ENCODE data around the gene ABLIM1. TPM values are rescaled to one million over a fixed set of nuclear protein-coding genes. Genes with fewer than 3 reads are reported as not detected.
A peak's percentile ranks its signal among the peaks of the same experiment; 100 is the strongest.

ABLIM1 gene
- total RNA-seq, 4 donors from 2014 or later: 56.9 to 108 (median 96.1) TPM

DNA sequence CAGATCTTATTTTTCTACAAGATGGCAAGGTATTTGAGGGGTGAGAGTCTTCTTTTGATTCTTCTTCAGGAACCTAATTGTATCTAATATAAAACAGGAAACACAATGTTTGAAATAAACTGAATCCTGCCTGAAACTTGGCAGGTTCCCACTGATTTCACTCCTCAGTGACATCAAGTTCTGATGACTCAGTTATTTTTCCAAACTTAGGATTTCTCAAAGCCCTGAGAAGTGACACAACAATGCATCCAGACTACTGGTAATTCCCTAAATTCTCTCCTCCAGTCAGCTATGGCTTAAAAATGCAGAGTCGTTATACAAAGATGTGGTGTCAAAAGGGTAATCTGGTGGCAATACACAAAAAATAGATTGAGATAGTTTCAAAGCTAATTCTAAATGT, 80.9 kb downstream of the ABLIM1 start:
- Histone ChIP-seq H3K9me3 (no peaks in the 10 kb centered on the region), H3K36me3 (no peaks in the 10 kb centered on the region), H3K27ac (no peak overlapping the region), H3K4me3 (no peak overlapping the region), H3K27me3 (no peaks in the 10 kb centered on the region), H3K4me1 (no peaks in the 10 kb centered on the region)
- intact Hi-C loops (cut with DNase I; ENCODE audit: low total_unique reads): no loop called here
- WGBS, 2 donors (ENCODE audit: low coverage in 1 of 2): 62 to 80% methylated on average over 1 of the region's 1 CpG
- TF ChIP-seq, protein P1, sequence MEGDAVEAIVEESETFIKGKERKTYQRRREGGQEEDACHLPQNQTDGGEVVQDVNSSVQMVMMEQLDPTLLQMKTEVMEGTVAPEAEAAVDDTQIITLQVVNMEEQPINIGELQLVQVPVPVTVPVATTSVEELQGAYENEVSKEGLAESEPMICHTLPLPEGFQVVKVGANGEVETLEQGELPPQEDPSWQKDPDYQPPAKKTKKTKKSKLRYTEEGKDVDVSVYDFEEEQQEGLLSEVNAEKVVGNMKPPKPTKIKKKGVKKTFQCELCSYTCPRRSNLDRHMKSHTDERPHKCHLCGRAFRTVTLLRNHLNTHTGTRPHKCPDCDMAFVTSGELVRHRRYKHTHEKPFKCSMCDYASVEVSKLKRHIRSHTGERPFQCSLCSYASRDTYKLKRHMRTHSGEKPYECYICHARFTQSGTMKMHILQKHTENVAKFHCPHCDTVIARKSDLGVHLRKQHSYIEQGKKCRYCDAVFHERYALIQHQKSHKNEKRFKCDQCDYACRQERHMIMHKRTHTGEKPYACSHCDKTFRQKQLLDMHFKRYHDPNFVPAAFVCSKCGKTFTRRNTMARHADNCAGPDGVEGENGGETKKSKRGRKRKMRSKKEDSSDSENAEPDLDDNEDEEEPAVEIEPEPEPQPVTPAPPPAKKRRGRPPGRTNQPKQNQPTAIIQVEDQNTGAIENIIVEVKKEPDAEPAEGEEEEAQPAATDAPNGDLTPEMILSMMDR (IDR thresholded peaks at IDR 0.05): no peak
- TF ChIP-seq EP300 (IDR thresholded peaks at IDR 0.05; ENCODE audit: low read depth) (no peak), POLR2A (IDR thresholded peaks at IDR 0.05) (no peak), POLR2AphosphoS5 (IDR thresholded peaks at IDR 0.05) (peak in 1 of 3 donors; percentile 6)
- in situ Hi-C loops (cut with MboI; ENCODE audit: low pct_ligation_motif_present in 1 of 4, low pct_unique_long_range_greater_than_20kb in 1 of 4, low sequenced_read_pairs in 3 of 4): no loop called here
- DNase-seq: no peak

DNA sequence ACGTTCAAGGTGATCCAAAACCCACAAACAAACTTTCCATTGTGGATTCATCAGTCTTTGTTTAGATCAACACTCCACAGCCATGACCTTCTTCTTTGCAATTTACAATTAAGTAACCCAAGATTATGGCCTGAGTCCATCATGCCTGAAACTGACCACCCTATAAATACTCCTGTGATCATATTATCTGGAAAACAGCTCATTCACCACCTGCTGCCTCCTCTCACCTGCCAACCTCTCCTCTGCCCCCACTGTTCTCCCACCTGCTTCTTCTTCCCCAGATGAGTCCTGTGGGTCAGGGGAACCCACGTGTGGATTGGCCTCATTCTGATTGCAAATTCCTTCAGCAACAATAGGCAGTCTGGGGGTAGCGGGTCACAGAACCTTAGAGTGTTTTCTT, 81.4 kb downstream of the ABLIM1 start:
- WGBS, 2 donors (ENCODE audit: low coverage in 1 of 2): 90 to 91% methylated on average over 1 to 3 of the region's 3 CpGs
- intact Hi-C loops (cut with DNase I; ENCODE audit: low total_unique reads): no loop called here
- Histone ChIP-seq H3K4me1 (peaks cover under 1 to 3% (median 3%) of the 10 kb centered on the region in 4 donors), H3K4me3 (no peak overlapping the region), H3K27ac (no peak overlapping the region), H3K36me3 (no peaks in the 10 kb centered on the region), H3K27me3 (no peaks in the 10 kb centered on the region), H3K9me3 (no peaks in the 10 kb centered on the region)
- in situ Hi-C loops (cut with MboI; ENCODE audit: low pct_ligation_motif_present in 1 of 4, low pct_unique_long_range_greater_than_20kb in 1 of 4, low sequenced_read_pairs in 3 of 4): no loop called here
- TF ChIP-seq EP300 (IDR thresholded peaks at IDR 0.05; ENCODE audit: low read depth) (no peak), POLR2A (IDR thresholded peaks at IDR 0.05) (no peak), POLR2AphosphoS5 (IDR thresholded peaks at IDR 0.05) (no peak)
- TF ChIP-seq, protein P1 (IDR thresholded peaks at IDR 0.05): no peak
- DNase-seq: no peak

DNA sequence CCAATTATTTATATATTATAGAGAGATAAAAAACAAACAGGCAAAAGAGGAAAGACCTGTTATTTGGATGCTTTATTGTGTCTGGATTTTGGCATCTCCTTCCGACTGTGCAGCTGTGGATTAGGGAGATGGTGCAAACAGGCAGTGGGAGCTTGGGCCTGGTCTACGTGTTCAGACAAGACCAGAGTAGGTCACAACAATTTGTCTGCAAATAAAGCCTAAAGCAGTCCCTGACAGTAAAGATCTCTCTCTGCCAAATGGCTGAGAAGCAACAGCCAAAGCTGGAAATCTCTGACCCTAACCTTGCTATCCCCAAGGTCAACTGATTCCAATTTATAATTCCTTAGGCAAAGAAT, 82.0 kb downstream of the ABLIM1 start:
- peaks cover 5 to 7% (median 7%) of the 10 kb centered on the region in 4 donors for H3K4me1 ChIP-seq
- H3K4me3 ChIP-seq: no peak overlapping the region
- DNase-seq: no peak
- no peak overlapping the region for H3K27ac ChIP-seq
- TF ChIP-seq, protein P1 (IDR thresholded peaks at IDR 0.05): no peak
- TF ChIP-seq POLR2A (IDR thresholded peaks at IDR 0.05): no peak
- TF ChIP-seq POLR2AphosphoS5 (IDR thresholded peaks at IDR 0.05): no peak
- no peak for TF ChIP-seq EP300 (IDR thresholded peaks at IDR 0.05; ENCODE audit: low read depth)
- intact Hi-C loops (cut with DNase I; ENCODE audit: low total_unique reads) (no loop called here), in situ Hi-C loops (cut with MboI; ENCODE audit: low pct_ligation_motif_present in 1 of 4, low pct_unique_long_range_greater_than_20kb in 1 of 4, low sequenced_read_pairs in 3 of 4) (no loop called here)
- H3K9me3 ChIP-seq: no peaks in the 10 kb centered on the region
- no peaks in the 10 kb centered on the region for H3K36me3 ChIP-seq
- no peaks in the 10 kb centered on the region for H3K27me3 ChIP-seq
- 81 to 100% methylated on average over 1 to 2 of the region's 2 CpGs for WGBS, 2 donors (ENCODE audit: low coverage in 1 of 2)

DNA sequence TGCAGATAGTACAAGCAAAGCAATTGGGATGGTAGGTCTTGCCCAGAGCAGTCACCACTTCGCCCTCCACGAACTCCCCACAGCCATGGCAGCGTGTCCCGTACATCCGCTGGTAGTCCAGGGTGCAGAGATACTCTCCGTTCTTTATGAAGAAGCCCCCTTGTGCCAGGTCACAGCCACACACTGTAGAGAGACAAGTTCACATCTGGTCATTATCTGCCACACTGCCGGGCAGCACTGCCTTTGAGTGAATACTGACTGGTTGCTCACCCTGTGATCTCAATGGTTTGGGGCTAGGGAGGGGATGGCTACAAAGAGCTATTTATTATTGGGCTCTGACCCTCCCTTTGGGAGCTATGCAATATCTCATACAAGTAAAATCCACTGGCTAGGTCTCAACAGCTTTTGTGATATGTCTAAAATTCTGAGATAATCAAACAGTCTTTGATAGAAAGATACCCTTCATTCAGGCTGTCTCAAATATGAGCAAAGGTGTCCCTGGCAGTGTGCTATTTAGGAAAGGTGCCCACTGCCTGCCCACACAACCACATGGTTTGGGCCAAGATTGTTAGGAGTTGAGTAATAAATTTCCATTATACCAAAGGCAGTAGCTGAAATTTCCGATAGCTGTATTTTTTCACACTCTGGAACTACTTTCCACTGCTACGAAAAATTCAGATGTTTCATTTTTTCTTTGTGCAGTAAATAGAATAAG, 82.5 kb downstream of the ABLIM1 start:
- in situ Hi-C loops (cut with MboI; ENCODE audit: low pct_ligation_motif_present in 1 of 4, low pct_unique_long_range_greater_than_20kb in 1 of 4, low sequenced_read_pairs in 3 of 4): no loop called here
- H3K4me3 ChIP-seq: no peak overlapping the region
- H3K4me1 ChIP-seq: peaks cover 5 to 11% (median 8%) of the 10 kb centered on the region in 4 donors
- no peak for TF ChIP-seq POLR2A (IDR thresholded peaks at IDR 0.05)
- TF ChIP-seq, protein P1 (IDR thresholded peaks at IDR 0.05): no peak
- TF ChIP-seq EP300 (IDR thresholded peaks at IDR 0.05; ENCODE audit: low read depth): no peak
- no peak for TF ChIP-seq POLR2AphosphoS5 (IDR thresholded peaks at IDR 0.05)
- H3K27ac ChIP-seq: no peak overlapping the region
- intact Hi-C loops (cut with DNase I; ENCODE audit: low total_unique reads): no loop called here
- no peak for DNase-seq
- H3K27me3 ChIP-seq: no peaks in the 10 kb centered on the region
- no peaks in the 10 kb centered on the region for H3K36me3 ChIP-seq
- 95% methylated on average over 4 to 9 of the region's 9 CpGs for WGBS, 2 donors (ENCODE audit: low coverage in 1 of 2)
- H3K9me3 ChIP-seq: no peaks in the 10 kb centered on the region

Data from transverse colon (tissue), 4 donors.